ENCODE data around the gene GAK.

GAK gene

DNA sequence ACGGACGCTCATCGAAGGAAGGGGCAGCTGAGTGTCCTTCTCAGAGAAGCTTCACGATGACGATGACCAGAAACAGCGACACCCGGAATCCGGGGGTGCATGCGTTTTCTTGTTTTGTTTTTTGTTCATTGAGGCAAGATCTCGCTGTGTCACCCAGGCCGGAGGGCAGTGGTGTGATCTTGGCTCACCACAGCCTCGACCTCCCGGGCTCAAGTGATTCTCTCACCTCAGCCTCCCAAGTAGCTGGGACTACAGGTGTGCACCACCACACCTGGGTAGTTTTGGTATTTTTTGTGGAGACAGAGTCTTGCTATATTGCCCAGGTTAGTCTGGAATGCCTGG lies 21.4 kb upstream of the GAK start:
- no peak for TF ChIP-seq MYC (IDR thresholded peaks at IDR 0.05; ENCODE audit: low read depth, low read length)
- no peak for TF ChIP-seq MAX (IDR thresholded peaks at IDR 0.05; ENCODE audit: low read depth, low read length)
- TF ChIP-seq, protein P1, sequence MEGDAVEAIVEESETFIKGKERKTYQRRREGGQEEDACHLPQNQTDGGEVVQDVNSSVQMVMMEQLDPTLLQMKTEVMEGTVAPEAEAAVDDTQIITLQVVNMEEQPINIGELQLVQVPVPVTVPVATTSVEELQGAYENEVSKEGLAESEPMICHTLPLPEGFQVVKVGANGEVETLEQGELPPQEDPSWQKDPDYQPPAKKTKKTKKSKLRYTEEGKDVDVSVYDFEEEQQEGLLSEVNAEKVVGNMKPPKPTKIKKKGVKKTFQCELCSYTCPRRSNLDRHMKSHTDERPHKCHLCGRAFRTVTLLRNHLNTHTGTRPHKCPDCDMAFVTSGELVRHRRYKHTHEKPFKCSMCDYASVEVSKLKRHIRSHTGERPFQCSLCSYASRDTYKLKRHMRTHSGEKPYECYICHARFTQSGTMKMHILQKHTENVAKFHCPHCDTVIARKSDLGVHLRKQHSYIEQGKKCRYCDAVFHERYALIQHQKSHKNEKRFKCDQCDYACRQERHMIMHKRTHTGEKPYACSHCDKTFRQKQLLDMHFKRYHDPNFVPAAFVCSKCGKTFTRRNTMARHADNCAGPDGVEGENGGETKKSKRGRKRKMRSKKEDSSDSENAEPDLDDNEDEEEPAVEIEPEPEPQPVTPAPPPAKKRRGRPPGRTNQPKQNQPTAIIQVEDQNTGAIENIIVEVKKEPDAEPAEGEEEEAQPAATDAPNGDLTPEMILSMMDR (IDR thresholded peaks at IDR 0.05; ENCODE audit: low read depth, low read length), result no peak
- TF ChIP-seq POLR2A (IDR thresholded peaks at IDR 0.05; ENCODE audit: extremely low read depth, insufficient read length), result no peak
- no peak for DNase-seq (ENCODE audit: low read depth)
- H3K4me3 ChIP-seq (ENCODE audit: low read depth, low read length), result no peak overlapping the region

DNA sequence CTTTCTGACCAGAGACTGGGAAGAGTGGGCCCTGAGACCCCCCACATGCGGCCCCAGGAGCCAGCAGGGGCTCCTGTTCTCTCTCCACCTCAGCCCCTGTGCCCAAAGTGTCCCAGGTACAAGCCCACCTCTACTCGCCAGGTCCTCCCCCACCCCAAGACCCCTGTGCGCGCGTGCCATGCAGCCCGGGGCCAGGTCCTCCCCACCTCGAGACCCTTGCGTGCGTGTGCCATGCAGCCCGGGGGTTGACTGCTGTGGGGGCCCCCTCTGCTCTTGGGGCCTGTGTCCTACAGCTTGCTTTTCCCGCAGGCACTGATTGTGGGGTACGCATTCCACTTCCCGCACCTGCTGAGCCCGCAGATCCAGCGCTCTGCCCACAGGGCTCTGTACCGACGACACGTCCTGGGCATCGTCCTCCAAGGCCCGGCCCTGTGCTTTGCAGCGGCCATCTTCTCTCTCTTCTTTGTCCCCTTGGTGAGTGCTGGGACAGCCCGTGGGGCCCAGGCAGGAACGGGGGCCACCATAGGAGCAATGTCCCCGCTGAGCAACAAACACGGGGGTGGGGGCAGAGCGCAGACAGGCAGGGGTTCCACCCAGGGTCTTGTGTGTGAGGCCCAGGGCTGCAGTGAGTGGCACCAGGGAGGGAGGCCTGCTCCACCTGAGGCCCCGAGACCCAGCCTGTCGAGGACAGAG lies 20.9 kb upstream of the GAK start:
- DNase-seq (ENCODE audit: low read depth), result no peak
- TF ChIP-seq MAX (IDR thresholded peaks at IDR 0.05; ENCODE audit: low read depth, low read length) (no peak), MYC (IDR thresholded peaks at IDR 0.05; ENCODE audit: low read depth, low read length) (no peak), POLR2A (IDR thresholded peaks at IDR 0.05; ENCODE audit: extremely low read depth, insufficient read length) (no peak)
- TF ChIP-seq, protein P1 (IDR thresholded peaks at IDR 0.05; ENCODE audit: low read depth, low read length), result no peak
- H3K4me3 ChIP-seq (ENCODE audit: low read depth, low read length), result no peak overlapping the region

- no peak for DNase-seq (ENCODE audit: low read depth)
- no peak for TF ChIP-seq POLR2A (IDR thresholded peaks at IDR 0.05; ENCODE audit: extremely low read depth, insufficient read length)
- no peak for TF ChIP-seq MAX (IDR thresholded peaks at IDR 0.05; ENCODE audit: low read depth, low read length)
- TF ChIP-seq, protein P1 (IDR thresholded peaks at IDR 0.05; ENCODE audit: low read depth, low read length), result no peak
- TF ChIP-seq MYC (IDR thresholded peaks at IDR 0.05; ENCODE audit: low read depth, low read length), result no peak
- H3K4me3 ChIP-seq (ENCODE audit: low read depth, low read length), result no peak overlapping the region
Observed at GRCh38 chr4:951594-952468, 19.7 kb upstream of the GAK start.

DNA sequence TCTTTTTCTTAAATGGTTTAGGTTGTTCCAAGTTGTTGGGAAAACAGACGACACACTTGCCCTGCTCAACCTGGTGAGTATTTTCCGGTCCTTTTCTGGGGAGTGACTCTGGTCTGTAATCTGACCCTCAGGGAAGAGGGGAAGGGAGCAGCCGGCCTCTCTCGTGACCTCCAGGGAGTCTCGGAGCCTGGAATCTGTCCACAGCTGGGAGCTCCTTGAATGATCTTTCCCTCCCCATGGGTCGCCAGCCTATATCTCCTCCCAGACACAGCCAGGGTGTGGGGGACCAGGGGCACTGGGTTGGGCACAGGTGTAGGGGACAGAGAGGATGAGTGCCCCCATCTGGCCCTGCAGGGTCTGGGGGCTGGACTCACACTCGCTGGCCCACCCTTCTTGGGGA lies 19.1 kb upstream of the GAK start:
- H3K4me3 ChIP-seq (ENCODE audit: low read depth, low read length), result no peak overlapping the region
- TF ChIP-seq POLR2A (IDR thresholded peaks at IDR 0.05; ENCODE audit: extremely low read depth, insufficient read length) (no peak), MAX (IDR thresholded peaks at IDR 0.05; ENCODE audit: low read depth, low read length) (no peak), MYC (IDR thresholded peaks at IDR 0.05; ENCODE audit: low read depth, low read length) (no peak)
- TF ChIP-seq, protein P1 (IDR thresholded peaks at IDR 0.05; ENCODE audit: low read depth, low read length), result no peak
- no peak for DNase-seq (ENCODE audit: low read depth)

GRCh38 chr4:950136-951020 lies 18.3 kb upstream of the GAK start:
- no peak overlapping the region for H3K4me3 ChIP-seq (ENCODE audit: low read depth, low read length)
- no peak for DNase-seq (ENCODE audit: low read depth)
- TF ChIP-seq, protein P1 (IDR thresholded peaks at IDR 0.05; ENCODE audit: low read depth, low read length), result no peak
- TF ChIP-seq MAX (IDR thresholded peaks at IDR 0.05; ENCODE audit: low read depth, low read length) (no peak), MYC (IDR thresholded peaks at IDR 0.05; ENCODE audit: low read depth, low read length) (no peak), POLR2A (IDR thresholded peaks at IDR 0.05; ENCODE audit: extremely low read depth, insufficient read length) (no peak)

Measured in NB4 (cell line).